GM19468 (cell line): Measurements from ENCODE around the gene EDARADD.
"Not testable (repeated sequence)": the region's sequence is repeated elsewhere in the genome, so short reads cannot be mapped to it uniquely, and the experiment has no call there.

Experiments used
- ATAC-seq: cut with Tn5 transposase; IDR thresholded peaks from one replicate; pipeline ENCODE4 v1.9.1; 2021; ENCODE audit warnings: mild to moderate bottlenecking, moderate library complexity, moderate number of reproducible peaks; ENCODE audit not compliant: unreplicated experiment; ENCODE audit errors: extremely low read depth

Gene EDARADD

GRCh38 chr1:236480758-236481436, 86.8 kb downstream of the EDARADD start:
- no peak for ATAC-seq

DNA sequence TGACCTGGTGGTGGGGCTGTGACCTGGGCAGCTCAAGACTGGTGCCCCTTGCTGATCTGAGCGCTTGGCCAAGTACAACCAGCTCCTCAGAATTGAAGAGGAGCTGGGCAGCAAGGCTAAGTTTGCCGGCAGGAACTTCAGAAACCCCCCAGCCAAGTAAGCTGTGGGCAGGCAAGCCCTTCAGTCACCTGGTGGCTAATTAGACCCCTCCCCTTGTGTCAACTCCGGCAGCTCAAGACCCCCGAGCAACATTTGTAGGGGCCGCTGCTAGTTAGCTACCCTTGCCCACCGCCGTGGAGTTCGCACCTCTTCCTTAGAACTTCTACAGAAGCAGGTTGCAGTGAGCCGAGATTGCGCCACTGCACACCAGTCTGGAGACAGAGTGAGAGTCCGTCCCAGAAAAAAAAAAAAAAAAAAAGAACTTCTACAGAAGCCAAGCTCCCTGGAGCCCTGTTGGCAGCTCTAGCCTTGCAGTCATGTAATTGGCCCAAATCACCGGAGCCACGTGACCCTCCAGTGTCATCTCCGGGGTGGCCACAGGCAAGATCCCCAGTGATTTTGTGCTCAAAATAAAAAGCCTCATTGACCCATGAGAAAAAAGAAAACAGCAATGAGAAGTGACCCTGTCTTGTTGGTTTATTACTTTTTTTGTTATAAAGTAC, 90.4 kb downstream of the EDARADD start:
- no peak for ATAC-seq

DNA sequence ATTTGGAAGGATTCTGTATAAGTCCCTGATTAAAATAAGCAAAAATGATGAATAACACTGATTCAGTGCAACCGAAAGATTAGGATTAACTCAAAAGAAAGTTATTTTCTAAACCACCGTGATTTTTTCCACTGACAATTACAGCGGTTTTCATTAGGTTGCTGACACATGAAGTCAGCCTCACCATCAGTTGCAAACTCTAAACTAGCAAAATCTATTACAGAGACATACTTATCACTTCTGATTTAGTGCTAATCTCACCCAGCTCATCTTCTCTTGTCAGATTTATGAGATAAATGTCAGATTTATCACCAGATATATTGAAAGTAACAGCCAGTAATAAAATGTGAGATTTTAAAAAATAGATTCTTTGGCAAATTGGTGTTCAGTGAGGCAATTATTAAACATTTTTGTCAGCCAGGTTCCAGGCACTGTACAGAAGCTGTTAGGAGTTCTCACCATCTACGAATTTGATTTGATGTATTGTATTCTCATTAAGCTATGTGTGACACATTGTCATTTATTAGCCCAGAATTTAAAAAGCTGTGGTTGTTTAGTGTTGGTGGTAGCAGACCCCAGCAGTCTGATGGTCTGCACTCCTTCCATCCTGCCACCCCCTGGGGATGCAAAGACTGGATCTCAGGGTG, 92.4 kb downstream of the EDARADD start:
- no peak for ATAC-seq

GRCh38 chr1:236489161-236489560, 95.1 kb downstream of the EDARADD start:
- not testable (repeated sequence) for ATAC-seq

DNA sequence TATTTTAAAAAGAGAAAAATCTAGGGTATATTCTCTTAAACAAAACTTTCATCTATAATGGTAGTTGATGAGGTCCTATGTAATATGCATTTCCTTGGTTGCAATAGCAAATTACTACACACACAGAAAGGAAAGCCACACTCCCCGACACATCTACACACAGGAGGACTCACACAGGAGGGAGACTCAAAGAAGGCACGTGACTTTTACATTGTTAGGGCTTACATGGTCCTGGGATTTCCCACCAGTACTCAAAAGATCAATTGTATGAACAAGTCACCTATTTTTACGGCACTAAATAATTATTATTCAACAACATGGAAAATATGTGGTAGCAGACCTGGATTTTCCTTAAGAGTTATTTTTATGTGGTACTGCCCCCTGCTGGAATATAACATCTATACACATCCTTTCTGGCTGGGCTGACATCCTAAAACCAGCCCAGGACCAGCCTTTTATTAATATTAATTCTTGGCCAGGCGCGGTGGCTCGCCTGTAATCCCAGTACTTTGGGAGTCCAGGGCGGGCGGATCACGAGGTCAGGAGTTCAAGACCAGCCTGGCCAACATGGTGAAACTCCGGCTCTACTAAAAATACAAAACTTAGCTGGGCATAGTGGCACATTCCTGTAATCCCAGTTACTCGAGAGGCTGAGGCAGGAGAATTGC, 95.8 kb downstream of the EDARADD start:
- ATAC-seq = no peak

- no peak for ATAC-seq
Observed at GRCh38 chr1:236491469-236492136, 97.5 kb downstream of the EDARADD start.

- no peak for ATAC-seq
Observed at GRCh38 chr1:236492378-236492777, 98.3 kb downstream of the EDARADD start.

DNA sequence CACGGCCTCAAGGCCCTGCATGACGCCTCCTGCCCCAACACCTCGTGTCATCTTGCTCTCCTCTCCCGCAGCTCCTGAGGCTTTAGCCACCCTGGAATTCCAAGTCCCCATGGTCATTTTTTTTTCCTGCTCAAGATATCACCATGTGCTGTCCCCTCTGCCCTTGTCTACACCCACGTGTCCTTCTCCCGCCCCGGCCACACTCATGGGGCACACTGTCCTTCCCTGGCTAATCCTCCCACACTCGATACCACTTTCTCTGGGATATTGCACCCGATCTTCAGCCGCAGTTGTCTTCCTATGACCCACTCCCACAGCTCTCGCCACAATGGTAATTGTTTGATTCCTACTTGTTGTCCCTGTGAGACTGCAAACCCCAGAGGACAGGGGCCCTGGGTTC, 100.0 kb downstream of the EDARADD start:
- no peak for ATAC-seq

- no peak for ATAC-seq
Observed at GRCh38 chr1:236494586-236495466, 100.7 kb downstream of the EDARADD start.

DNA sequence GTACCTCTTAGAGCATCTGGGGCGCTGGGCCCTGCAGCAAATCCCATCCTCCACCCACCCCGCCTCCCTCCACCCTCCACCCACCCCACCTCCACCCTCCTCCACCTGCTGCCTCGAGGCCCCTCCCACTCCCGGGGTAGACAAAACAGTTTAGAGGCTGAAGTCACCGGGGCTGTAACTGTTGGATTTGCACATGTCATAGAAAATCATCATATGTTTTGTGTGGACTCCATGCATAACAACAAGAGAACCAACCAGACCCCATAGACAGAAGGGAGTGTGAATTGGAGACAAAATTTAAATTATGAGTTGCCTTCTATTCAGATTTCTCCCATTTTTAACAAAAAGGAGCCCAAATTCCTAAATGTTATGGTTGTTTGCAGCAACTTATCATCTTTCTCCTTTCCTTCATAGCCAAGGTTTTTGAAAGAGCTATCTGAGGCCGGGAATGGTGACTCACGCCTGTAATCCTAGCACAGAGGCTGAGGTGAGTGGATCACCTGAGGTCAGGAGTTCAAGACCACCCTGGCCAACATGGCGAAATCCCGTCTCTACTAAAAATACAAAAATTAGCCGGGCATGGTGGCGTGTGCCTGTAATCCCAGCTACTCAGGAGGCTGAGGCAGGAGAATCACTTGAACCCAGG, 101.5 kb downstream of the EDARADD start:
- no peak for ATAC-seq

GRCh38 chr1:236497908-236498307, 103.8 kb downstream of the EDARADD start:
- no peak for ATAC-seq

DNA sequence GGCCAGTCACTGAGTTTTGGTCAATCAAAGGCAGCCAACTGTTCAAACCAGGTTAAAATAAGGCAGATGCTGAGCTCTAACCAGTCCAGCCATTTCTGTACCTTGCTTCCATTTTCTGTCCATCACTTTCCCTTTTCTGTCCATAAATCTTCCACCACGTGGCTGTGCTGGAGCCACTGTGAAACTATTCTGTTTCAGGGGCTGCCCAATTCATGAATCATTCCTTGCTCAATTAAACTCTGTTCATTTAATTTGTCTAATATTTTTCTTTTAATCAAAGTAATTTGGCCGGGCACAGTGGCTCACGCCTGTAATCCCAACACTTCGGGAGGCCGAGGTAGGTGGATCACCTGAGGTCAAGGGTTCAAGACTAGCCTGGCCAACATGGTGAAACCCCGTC, 107.0 kb downstream of the EDARADD start:
- ATAC-seq = no peak

DNA sequence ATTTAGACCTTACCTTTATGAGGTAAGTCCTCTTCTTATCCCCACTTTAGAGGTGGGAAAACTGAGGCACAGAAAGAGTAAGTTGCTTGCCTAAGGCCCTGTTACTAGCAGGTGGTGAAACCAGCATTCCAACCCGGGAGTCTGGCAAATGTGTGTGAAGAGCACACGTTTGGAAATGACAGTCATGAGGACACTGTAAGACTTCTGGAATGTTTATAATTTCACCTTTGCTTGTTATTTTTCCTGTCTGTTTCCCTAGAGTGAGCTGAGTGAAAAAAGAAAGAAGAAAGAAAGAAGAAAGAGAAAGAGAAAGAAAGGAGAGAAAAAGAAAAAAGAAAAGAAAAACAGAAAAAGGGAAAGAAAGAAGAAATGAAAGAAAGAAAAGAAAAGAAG, 108.5 kb downstream of the EDARADD start:
- ATAC-seq = no peak

GRCh38 chr1:236502972-236503639, 109.0 kb downstream of the EDARADD start:
- ATAC-seq = no peak

- ATAC-seq = not testable (repeated sequence)
Observed at GRCh38 chr1:236504338-236504737, 110.3 kb downstream of the EDARADD start.

GRCh38 chr1:236507022-236507700, 113.1 kb downstream of the EDARADD start:
- no peak for ATAC-seq

DNA sequence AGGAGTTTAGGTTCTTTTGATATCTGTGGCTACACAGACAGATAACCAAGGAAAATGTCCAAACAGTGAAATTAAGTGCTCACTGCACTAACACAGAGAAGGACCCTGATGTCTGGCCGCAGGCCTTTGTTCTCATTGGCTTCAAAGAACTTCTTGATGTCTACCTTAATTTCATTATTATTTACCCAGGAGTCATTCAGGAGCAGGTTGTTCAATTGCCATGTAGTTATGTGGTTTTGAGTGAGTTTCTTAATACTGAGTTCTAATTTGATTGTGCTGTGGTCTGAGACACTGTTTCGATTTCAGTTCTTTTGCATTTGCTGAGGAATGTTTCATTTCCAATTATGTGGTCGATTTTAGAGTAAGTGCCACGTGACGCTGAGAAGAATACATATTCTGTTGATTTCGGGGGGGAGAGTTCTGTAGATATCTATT, 114.5 kb downstream of the EDARADD start:
- no peak for ATAC-seq

- no peak for ATAC-seq
Observed at GRCh38 chr1:236509203-236509602, 115.1 kb downstream of the EDARADD start.
